Muscle of leg (tissue), 16 donors: ENCODE data around the gene INO80E. TPM values are rescaled to one million over a fixed set of nuclear protein-coding genes. Genes with fewer than 3 reads are reported as not detected.
"Not testable (repeated sequence)": the region's sequence is repeated elsewhere in the genome, so short reads cannot be mapped to it uniquely, and the experiment has no call there.

Experiments used
- DNase-seq: peaks from one replicate; pipeline ENCODE4 v3.0.0; 2013
- H3K27ac ChIP-seq: one replicate; pipeline ENCODE4 v1.5.1; 2013; ENCODE audit warnings: mild to moderate bottlenecking, low read length, control low read depth
- H3K27me3 ChIP-seq: one replicate; pipeline ENCODE4 v1.6.1; 2013; ENCODE audit warnings: low read length; ENCODE audit not compliant: control insufficient read depth, insufficient read depth
- H3K36me3 ChIP-seq: one replicate; pipeline ENCODE4 v1.6.1; 2013; ENCODE audit warnings: low read length; ENCODE audit not compliant: control insufficient read depth, insufficient read depth
- H3K4me1 ChIP-seq: one replicate; pipeline ENCODE4 v1.6.1; 2013; ENCODE audit warnings: low read length; ENCODE audit not compliant: control insufficient read depth, insufficient read depth
- H3K4me3 ChIP-seq: one replicate; pipeline ENCODE4 v1.5.1; 2013; ENCODE audit warnings: low read length, control low read depth
- H3K9me3 ChIP-seq: replicated peaks from 2 replicates; pipeline ENCODE4 v1.6.1; 2013; ENCODE audit warnings: low read depth, low read length; ENCODE audit not compliant: control insufficient read depth
- WGBS: methylation state at CpG from one replicate; pipeline ENCODE4 v1.1.5; 2013; ENCODE audit warnings: missing lambda C conversion rate; ENCODE audit not compliant: insufficient coverage; 5-methylcytosine and 5-hydroxymethylcytosine counted together
- long read RNA-seq, 11 donors: transcript quantifications; one replicate each; lab custom pipeline, GENCODE V29; 2026
- polyA plus RNA-seq, 8 donors: library from polyadenylated mRNA; unstranded; fragments of 120-200 nt; gene quantifications; one replicate each; pipeline versions ENCODE4 v1.2.1 to v1.2.3, GENCODE V29; 2013; ENCODE audit warnings: inconsistent platforms in 1 of 8, low replicate concordance in 1 of 8; ENCODE audit not compliant: insufficient read length in 8 of 8, insufficient read depth in 1 of 8
- total RNA-seq: library from RNA; stranded (reverse); fragments of 120-200 nt; gene quantifications from one replicate; pipeline ENCODE4 v1.2.4, GENCODE V29; 2013

Gene INO80E
- total RNA-seq (32.9 TPM), polyA plus RNA-seq (10 to 100 TPM; 29.5 to 41.8 (median 36.5) TPM)
- long read RNA-seq, donor 1, transcript INO80E-207 (7 exons, 2,103 nt), result major isoform, 6 of 8 reads
- long read RNA-seq, donor 1, partial matches to known transcripts, result 0 of 8 reads
- long read RNA-seq, donor 1, other reads (novel, unspliced or antisense), result 0 of 8 reads
- long read RNA-seq, donor 2, partial matches to known transcripts, result 0 of 2 reads
- long read RNA-seq, donor 2, other reads (novel, unspliced or antisense), result 0 of 2 reads
- long read RNA-seq, donor 3, transcript INO80E-207 (7 exons, 2,103 nt), result major isoform, 5 of 10 reads
- long read RNA-seq, donor 3, transcript INO80E-201 (6 exons, 1,489 nt), result major isoform, 5 of 10 reads
- long read RNA-seq, donor 3, partial matches to known transcripts, result 0 of 10 reads
- long read RNA-seq, donor 3, other reads (novel, unspliced or antisense), result 0 of 10 reads
- long read RNA-seq, donor 4, partial matches to known transcripts, result 0 of 3 reads
- long read RNA-seq, donor 4, other reads (novel, unspliced or antisense), result 0 of 3 reads
- long read RNA-seq, donor 5, transcript INO80E-207 (7 exons, 2,103 nt), result major isoform, 20 of 32 reads
- long read RNA-seq, donor 5, transcript INO80E-201 (6 exons, 1,489 nt), result minor isoform, 8 of 32 reads
- long read RNA-seq, donor 5, partial matches to known transcripts, result 0 of 32 reads
- long read RNA-seq, donor 5, other reads (novel, unspliced or antisense), result 0 of 32 reads
- long read RNA-seq, donor 6, transcript INO80E-207 (7 exons, 2,103 nt), result minor isoform, 5 of 28 reads
- long read RNA-seq, donor 6, transcript INO80E-201 (6 exons, 1,489 nt), result major isoform, 8 of 28 reads
- long read RNA-seq, donor 6, partial matches to known transcripts, result 11 of 28 reads
- long read RNA-seq, donor 6, other reads (novel, unspliced or antisense), result 0 of 28 reads
- long read RNA-seq, donor 7, transcript INO80E-207 (7 exons, 2,103 nt), result major isoform, 9 of 31 reads
- long read RNA-seq, donor 7, transcript INO80E-201 (6 exons, 1,489 nt), result minor isoform, 5 of 31 reads
- long read RNA-seq, donor 7, partial matches to known transcripts, result 13 of 31 reads
- long read RNA-seq, donor 7, other reads (novel, unspliced or antisense), result 0 of 31 reads
- long read RNA-seq, donor 8, transcript INO80E-201 (6 exons, 1,489 nt), result major isoform, 5 of 7 reads
- long read RNA-seq, donor 8, partial matches to known transcripts, result 0 of 7 reads
- long read RNA-seq, donor 8, other reads (novel, unspliced or antisense), result 0 of 7 reads
- long read RNA-seq, donor 9, transcript INO80E-201 (6 exons, 1,489 nt), result major isoform, 5 of 10 reads
- long read RNA-seq, donor 9, partial matches to known transcripts, result 0 of 10 reads
- long read RNA-seq, donor 9, other reads (novel, unspliced or antisense), result 0 of 10 reads
- long read RNA-seq, donor 10, transcript INO80E-207 (7 exons, 2,103 nt), result major isoform, 7 of 19 reads
- long read RNA-seq, donor 10, partial matches to known transcripts, result 9 of 19 reads
- long read RNA-seq, donor 10, other reads (novel, unspliced or antisense), result 0 of 19 reads
- long read RNA-seq, donor 11, transcript INO80E-207 (7 exons, 2,103 nt), result major isoform, 6 of 13 reads
- long read RNA-seq, donor 11, partial matches to known transcripts, result 0 of 13 reads
- long read RNA-seq, donor 11, other reads (novel, unspliced or antisense), result 0 of 13 reads

- Histone ChIP-seq H3K27me3 (no peaks in the 10 kb centered on the region), H3K9me3 (no peaks in the 10 kb centered on the region), H3K27ac (peak within 1 kb of the TSS; percentile 98), H3K4me1 (peaks cover 17% of the 10 kb centered on the region), H3K4me3 (peak within 1 kb of the TSS; percentile 71), H3K36me3 (peaks cover 50% of the 10 kb centered on the region)
- peak; percentile 99 for DNase-seq
- WGBS, result under 1% methylated on average over 65 of the region's 65 CpGs
These were observed at the start of gene INO80E for GRCh38 chr16:29995911-29996765. INO80E (plus strand) TSS chr16:29996241; CDS start chr16:29996311, 70 bp downstream.

- no peak overlapping the region for H3K4me3 ChIP-seq
- no peak for DNase-seq
- no peaks in the 10 kb centered on the region for H3K9me3 ChIP-seq
- no peaks in the 10 kb centered on the region for H3K36me3 ChIP-seq
- H3K4me1 ChIP-seq, result peaks cover 8% of the 10 kb centered on the region
- no peaks in the 10 kb centered on the region for H3K27me3 ChIP-seq
- no peak overlapping the region for H3K27ac ChIP-seq
- WGBS, result no CpG with 5 or more reads among the region's 2 CpGs
These were observed 48.1 kb upstream of the INO80E start for GRCh38 chr16:29947897-29948296.

GRCh38 chr16:29950806-29951461 is 45.1 kb upstream of the INO80E start:
- 89% methylated on average over 3 of the region's 4 CpGs for WGBS
- Histone ChIP-seq H3K36me3 (no peaks in the 10 kb centered on the region), H3K27ac (no peak overlapping the region), H3K4me1 (no peaks in the 10 kb centered on the region), H3K27me3 (peaks cover under 1% of the 10 kb centered on the region), H3K9me3 (no peaks in the 10 kb centered on the region), H3K4me3 (no peak overlapping the region)
- DNase-seq, result no peak

- no peak overlapping the region for H3K27ac ChIP-seq
- H3K4me1 ChIP-seq, result no peaks in the 10 kb centered on the region
- H3K27me3 ChIP-seq, result peaks cover 3% of the 10 kb centered on the region
- no peaks in the 10 kb centered on the region for H3K36me3 ChIP-seq
- no peak overlapping the region for H3K4me3 ChIP-seq
- WGBS, result 84% methylated on average over 7 of the region's 8 CpGs
- no peak for DNase-seq
- no peaks in the 10 kb centered on the region for H3K9me3 ChIP-seq
These were observed 44.2 kb upstream of the INO80E start for GRCh38 chr16:29951625-29952365.

- no peak for DNase-seq
- Histone ChIP-seq H3K4me1 (peaks cover 11% of the 10 kb centered on the region), H3K4me3 (no peak overlapping the region), H3K27me3 (peaks cover 3% of the 10 kb centered on the region), H3K36me3 (no peaks in the 10 kb centered on the region), H3K27ac (no peak overlapping the region), H3K9me3 (no peaks in the 10 kb centered on the region)
- 95% methylated on average over 3 of the region's 5 CpGs for WGBS
These were observed 37.3 kb upstream of the INO80E start for GRCh38 chr16:29958756-29959155.

GRCh38 chr16:29959293-29959692 is 36.7 kb upstream of the INO80E start:
- Histone ChIP-seq H3K27ac (no peak overlapping the region), H3K27me3 (peaks cover 3% of the 10 kb centered on the region), H3K9me3 (no peaks in the 10 kb centered on the region), H3K4me1 (peaks cover 11% of the 10 kb centered on the region), H3K36me3 (no peaks in the 10 kb centered on the region), H3K4me3 (no peak overlapping the region)
- 83% methylated on average over 3 of the region's 9 CpGs for WGBS
- no peak for DNase-seq

GRCh38 chr16:29959821-29960220 is 36.2 kb upstream of the INO80E start:
- no CpG with 5 or more reads among the region's 4 CpGs for WGBS
- H3K4me1 ChIP-seq, result peaks cover 11% of the 10 kb centered on the region
- not testable (repeated sequence) for H3K36me3 ChIP-seq, H3K27me3 ChIP-seq, H3K4me3 ChIP-seq, H3K9me3 ChIP-seq, DNase-seq, H3K27ac ChIP-seq

GRCh38 chr16:29961127-29961478 is 34.9 kb upstream of the INO80E start:
- Histone ChIP-seq H3K27me3 (peaks cover under 1% of the 10 kb centered on the region), H3K9me3 (no peaks in the 10 kb centered on the region), H3K27ac (no peak overlapping the region), H3K36me3 (peaks cover 3% of the 10 kb centered on the region), H3K4me1 (peaks cover 11% of the 10 kb centered on the region), H3K4me3 (peak overlapping the region; percentile 66)
- 63% methylated on average over 4 of the region's 10 CpGs for WGBS
- DNase-seq, result peak; percentile 22
